CD4-positive, alpha-beta T cell treated with Interleukin-17A for 1 hour (primary cell): ENCODE measurements around the gene ZMAT3.

Source experiments
- DNase-seq: peaks from one replicate; pipeline ENCODE4 v3.0.0-alpha.2; 2020

The ZMAT3 gene

DNA sequence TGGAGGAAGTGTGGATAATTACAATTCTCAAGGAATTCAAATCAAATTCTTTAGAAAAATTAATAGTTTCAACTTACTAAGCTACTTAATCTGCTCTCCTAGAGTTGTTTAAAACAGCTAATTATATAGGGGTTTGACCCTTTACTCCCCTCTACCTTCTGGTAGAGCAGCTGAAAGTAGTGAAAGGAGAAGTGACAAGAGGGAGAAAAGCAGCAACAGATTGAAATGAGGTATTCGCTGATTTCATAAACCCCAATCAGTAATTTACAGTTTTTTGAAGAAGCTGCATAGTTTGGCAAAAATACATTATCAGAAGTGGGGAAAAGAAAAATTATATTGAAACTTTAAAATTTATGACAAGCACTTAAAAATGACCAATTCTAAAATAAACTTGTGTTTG lies 52.8 kb downstream of the ZMAT3 start:
- no peak for DNase-seq

DNA sequence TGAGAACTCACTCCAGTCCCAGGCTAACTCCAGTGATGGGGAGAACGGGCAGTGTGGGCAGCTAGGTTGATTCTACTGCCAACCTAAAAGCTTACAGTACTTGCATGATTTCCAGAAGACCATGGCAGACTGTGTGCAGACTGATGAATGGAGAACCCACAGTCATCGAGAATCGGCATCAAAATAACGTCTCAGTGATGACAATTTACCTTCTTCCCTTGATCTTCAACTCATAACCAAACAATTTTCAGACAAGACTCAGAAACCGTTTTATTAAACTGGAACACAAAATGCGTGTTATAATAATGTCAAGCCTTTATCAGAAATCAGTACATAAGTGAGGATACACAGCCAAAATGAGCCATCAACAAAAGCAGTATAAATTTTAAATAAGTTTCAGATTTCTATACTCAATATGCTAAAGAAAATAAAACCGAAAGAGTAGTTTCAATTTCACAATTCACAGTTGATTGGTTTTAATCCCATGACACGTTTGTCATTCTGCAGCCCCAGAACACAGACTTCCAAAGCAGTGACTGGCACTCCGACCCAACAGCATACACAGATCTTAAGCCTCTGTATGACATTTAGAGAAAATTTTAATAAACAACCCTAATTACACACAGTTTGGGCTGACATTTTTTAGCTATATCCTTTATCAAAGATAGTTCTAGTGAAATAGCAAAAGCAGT lies 54.5 kb downstream of the ZMAT3 start:
- DNase-seq = peak; percentile 24

DNA sequence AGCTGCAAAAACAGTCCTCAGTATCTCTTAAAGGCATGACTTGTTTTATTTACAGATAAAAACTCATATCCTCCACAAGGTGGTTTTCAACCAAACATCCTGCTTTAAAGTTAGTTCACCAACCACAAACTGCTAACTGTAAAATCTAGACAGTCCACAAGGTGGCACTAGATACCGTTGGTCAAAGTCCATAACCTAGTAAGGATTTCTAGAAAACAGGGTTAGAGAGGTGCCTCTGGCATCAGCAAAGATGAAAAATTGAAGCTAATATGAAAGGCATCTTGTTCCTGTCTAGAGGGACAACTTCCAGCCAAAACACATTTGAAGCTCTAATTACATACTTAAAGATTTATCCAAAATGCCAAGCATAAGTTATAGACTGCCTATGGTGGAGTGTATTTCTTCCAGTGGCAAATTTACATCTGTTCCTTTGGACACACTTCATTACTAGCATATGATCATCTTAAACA lies 56.0 kb downstream of the ZMAT3 start:
- DNase-seq = peak; percentile 89

DNA sequence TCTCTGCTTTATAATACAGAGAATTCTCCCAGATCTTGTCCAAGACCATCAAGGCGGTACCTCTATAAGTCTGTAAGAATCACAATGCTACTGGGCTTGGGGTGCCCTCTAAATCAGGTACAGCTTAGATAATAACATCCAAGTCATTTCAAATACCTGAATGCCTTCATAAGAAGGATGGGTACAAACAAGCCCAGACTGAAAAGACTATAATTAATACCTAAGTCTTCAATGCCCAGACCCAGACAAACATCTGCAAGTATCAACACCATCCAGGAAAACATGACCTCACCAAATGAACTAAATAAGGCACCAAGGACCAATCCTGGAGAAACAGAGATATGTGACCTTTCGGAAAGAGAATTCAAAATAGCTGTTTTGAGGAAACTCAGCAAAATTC lies 65.9 kb downstream of the ZMAT3 start:
- DNase-seq = no peak

DNA sequence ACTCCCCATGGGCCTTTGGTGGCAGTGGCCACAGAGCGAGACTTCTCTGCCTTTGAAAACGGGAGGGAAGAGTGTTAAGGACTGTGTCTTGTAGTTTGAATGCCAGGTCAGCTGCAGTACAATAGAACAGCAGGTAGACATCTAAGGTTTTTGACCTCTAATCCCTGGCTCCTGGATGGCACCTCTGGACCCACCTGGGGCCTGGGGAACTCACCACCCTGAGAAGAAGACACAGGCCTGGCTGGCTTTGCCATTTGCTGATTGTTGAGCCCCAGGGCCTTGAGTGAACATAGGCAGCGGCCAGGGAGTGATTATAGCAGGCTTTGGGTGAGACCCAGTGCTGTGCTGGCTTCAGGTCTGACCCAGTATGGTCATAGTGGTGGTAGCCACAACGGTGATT lies 66.4 kb downstream of the ZMAT3 start:
- DNase-seq = no peak

DNA sequence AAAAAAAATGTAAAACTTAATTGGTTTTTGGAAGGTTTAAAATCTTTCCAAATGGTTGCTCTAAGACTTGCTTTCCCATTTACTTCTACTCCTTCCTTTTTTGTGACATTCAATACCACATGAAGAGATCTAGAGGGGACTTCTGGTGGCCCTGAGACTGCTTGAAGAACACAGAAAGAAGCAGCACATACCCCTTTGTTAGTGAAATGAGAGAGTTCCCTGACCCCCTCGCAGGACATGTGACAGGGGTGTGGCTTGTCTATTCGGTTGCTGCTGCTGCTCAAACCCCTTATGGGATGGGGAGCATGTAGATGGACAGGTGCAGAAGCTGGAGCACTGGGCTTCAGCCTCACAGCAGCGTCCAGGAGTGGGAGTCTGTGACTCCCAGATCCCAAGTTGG lies 71.0 kb downstream of the ZMAT3 start:
- DNase-seq = no peak

DNA sequence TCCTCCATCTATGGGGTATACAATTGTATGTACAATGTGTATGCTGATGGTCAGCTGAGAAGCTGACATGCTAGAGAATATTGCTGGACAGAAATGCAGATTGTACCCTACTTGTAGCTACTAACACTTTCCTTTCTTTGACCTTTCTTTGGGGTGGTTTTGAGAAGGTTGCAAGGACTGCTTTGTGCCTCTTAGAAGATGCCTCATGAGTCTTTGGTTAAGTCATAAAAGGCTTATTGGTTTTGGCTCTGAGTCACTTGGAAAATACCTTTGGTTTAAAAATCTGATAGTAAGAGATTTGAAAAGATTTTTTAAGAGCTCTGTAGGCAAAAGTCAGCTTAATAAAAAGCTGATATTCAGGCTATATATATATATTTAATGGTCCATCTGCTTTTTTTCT lies 71.5 kb downstream of the ZMAT3 start:
- DNase-seq = no peak

DNA sequence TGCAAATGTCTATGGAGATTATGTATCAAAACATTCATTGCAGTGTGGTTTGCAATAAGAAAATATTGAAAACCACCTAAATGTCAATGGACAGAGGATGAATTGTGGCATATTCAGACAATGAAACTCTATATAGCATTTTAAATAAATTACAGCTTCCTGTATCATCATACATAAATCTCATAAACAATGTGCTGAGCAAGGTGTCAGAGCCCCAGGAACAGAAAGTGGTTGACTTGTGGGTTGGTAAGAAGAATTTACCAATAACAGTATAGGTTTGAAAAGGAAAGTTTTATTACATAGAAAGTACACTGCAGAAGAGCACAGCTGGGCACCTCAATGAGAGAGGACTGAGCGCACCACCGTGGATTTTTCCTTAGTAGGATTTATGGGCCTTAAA lies 75.2 kb downstream of the ZMAT3 start:
- DNase-seq = no peak

DNA sequence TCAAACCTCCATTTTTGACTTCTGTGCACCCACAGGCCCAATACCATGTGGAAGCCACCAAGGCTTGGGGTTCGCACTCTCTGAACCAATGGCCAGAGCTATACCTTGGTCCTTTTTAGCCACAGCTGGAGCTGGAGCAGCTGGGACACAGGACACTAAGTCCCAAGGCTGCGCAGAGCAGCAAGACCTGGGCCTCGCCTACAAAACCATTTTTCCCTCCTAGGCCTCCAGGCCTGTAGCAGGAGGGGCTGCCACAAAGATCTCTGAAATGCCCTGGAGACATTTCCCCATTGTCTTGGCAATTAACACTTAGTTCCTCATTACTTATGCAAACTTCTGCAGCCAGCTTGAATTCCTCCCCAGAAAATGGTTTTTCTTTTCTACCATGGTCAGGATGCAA lies 81.3 kb downstream of the ZMAT3 start:
- no peak for DNase-seq

DNA sequence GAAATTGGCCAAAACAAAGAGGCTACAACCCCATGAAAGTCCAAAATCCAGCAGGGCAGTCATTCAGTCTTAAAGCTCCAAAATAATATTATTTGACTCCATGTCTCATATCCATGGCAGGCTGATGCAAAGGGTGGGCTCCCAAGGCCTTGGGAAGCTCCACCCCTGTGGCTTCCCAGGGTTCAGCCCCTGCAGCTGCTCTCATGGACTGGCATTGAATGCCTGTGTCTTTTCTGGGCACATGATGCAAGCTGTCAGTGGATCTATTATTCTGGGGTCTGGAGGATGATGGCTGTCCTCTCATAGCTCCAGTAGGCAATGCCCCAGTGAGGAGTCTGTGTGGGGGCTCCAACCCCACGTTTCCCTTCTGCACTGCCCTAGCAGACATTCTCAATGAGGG lies 81.8 kb downstream of the ZMAT3 start:
- DNase-seq = no peak

DNA sequence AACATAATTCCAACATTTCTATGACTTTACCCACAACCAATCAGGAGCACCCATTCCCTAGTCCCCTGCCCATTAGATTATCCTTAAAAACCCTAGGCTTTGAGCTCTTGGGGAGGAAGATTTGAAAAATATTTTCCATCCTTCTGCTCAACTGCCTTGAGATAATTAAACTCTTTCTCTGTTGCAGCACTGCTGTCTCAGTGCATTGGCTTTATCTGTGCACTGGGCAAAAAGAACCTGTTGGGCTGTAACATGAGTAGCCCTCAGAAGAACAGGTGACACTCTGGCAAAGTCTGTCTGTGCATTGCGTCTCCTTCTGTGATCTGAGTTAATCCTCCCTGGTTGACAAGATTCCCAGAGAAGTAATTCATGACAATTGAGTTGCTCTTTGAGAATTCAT lies 83.9 kb downstream of the ZMAT3 start:
- no peak for DNase-seq

DNA sequence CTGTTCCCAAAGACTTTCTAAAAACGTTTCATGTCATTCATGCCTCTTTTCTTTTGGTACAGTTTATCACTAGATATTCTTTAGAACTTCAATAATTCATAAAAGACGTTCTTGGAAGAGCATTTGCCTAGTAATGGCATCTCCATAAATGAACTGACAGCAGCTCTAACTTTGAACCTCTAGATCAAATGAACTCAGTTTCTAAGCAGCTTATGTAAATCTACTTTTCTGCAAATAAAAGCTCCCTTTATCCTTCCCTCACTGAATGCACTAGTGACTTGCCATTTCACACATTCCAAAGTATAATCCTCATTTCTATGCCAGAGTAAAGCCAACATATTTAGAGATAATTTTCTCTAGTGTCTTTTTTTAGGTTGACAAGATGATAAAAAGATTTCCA lies 85.2 kb downstream of the ZMAT3 start:
- DNase-seq = no peak

DNA sequence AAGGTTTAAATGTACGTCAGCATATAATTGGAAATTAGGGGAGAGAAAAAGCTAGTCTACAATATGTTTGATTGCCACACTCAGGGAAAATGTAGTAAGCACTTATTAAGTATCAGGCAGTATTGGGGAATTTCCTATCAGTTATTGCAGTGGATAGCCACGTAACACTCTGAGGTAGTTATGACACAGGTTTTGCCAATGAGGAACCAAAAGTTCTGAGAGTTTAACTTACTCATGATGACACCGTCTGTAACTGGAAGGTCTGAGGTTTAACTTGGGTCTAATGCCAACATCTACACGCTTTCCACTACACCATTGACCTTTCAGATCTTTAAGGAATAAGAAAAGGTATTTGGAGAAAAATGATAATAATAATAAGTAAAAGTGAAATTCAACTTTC lies 89.5 kb downstream of the ZMAT3 start:
- DNase-seq = no peak

DNA sequence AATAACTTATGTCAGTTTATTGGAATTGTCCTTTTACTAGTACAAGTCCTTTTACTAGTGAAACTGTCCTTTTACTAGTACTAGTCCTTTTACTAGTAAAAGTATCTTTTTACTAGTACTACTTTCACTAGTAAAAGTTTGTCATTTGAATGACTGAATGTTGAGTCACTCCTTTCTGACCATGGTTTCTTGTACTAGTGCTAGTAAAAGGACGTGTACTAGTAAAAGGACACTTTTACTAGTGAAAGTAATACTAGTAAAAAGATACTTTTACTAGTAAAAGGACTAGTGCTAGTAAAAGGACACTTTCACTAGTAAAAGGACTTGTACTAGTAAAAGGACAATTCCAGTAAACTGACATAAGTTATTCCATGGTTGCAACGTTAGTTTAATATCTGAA lies 96.3 kb downstream of the ZMAT3 start:
- no peak for DNase-seq

DNA sequence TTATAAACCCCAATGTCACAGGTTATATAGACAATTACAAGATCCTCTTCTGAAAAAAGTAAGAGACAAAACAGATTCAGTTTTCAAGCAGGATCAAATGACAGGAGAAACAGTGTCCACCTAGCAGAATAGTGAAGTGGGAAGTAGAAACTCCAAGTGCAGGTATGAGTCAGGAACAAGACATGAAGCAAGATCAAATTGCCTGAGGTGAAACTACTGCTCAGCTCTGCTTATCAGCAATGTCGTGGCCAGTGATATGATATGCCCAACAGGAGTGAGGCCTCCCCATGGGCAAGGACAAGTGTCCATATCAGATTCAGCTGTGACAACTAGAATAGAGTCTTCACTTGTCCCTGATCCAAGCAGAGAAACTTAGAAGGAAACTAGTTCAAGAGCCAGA lies 100.0 kb downstream of the ZMAT3 start:
- no peak for DNase-seq

DNA sequence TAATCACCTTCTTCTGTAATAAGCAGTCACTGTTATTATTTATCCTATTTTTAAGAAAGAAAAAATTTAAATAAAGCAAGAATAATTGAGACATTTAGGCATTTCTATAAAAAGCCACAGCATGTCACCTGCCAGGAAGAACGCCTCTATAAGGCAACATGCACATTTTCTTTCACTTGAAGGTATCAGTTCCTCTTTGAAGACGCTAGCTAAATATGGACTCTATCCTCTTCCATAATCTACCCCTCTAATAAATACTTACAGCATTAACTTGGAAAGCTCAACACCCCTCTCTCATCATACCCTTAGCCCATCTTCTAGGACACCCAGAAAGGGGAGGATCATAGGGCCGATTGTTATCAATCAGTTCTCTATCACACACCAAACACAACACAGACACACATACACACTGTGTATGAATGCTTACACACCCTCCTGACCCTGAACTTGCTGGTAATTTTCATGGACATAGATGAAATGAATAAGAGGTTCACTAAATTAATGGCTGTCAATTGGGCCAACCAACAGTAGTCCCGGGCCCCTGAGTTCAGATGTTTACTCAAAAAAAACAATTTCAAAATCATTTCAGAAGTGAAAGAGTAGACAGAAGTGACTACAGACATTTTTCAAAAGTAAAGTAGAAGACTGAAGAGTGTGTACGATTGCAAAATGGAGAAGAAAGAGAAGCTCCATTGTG lies 102.5 kb downstream of the ZMAT3 start:
- no peak for DNase-seq
